ENCODE data around the gene KLK12.

GRCh38 chr19:51083181-51083580 is 48.4 kb upstream of the KLK12 start:
- TF ChIP-seq CTCF (IDR thresholded peaks at IDR 0.05 in 4 of 5, conservative IDR thresholded peaks at IDR 0.05 in 1 of 5) (no peak), POLR2A (IDR thresholded peaks at IDR 0.05) (no peak)

All from gastrocnemius medialis (tissue), 4 donors.